NCI-H524 (cell line): Measurements from ENCODE around the gene CYP46A1.
"Not testable (repeated sequence)": the region's sequence is repeated elsewhere in the genome, so short reads cannot be mapped to it uniquely, and the experiment has no call there.

ENCODE experiments used
- DNase-seq, 2 experiments: peaks; one replicate each; lab custom pipeline; 2025; lab: John Stamatoyannopoulos, UW

The CYP46A1 gene

DNA sequence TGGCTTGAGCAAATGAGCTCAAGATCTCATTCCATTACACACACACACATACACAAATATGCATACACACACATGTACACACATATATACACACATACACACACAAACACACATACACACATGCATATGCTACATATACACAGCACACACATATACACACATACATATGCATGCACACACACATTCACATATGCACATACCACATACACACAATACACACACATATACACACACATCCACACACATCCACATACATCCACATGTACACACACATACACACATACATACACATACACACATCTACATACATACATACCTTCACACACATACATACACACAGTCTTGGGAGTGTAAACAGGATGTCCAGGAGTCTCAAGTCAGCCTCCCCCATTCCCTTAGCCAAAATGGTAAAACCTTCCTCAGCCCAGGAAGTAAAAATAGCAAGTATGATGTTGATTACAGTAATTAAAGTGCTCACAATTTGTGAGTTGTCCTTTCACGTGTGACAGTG, 26.4 kb upstream of the CYP46A1 start:
- DNase-seq: no peak

GRCh38 chr14:99658218-99658845, 25.8 kb upstream of the CYP46A1 start:
- DNase-seq: no peak

DNA sequence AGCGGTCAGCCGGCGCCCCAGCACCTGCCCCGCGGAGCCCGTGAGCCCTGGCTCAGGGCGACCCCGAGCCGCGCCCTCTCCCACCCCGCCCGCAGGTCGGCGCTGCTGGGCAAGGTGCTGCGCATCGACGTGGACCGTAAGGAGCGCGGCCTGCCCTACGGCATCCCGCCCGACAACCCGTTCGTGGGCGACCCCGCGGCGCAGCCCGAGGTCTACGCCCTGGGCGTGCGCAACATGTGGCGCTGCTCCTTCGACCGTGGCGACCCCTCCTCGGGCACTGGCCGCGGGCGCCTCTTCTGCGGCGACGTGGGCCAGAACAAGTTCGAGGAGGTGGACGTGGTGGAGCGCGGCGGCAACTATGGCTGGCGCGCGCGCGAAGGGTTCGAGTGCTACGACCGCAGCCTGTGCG, 24.8 kb upstream of the CYP46A1 start:
- peak in 1 of 2 experiments; percentile 47 for DNase-seq

GRCh38 chr14:99660006-99660566, 24.0 kb upstream of the CYP46A1 start:
- DNase-seq: peak; percentile 29 to 49

- no peak for DNase-seq
Observed at GRCh38 chr14:99660794-99661193, 23.3 kb upstream of the CYP46A1 start.

DNA sequence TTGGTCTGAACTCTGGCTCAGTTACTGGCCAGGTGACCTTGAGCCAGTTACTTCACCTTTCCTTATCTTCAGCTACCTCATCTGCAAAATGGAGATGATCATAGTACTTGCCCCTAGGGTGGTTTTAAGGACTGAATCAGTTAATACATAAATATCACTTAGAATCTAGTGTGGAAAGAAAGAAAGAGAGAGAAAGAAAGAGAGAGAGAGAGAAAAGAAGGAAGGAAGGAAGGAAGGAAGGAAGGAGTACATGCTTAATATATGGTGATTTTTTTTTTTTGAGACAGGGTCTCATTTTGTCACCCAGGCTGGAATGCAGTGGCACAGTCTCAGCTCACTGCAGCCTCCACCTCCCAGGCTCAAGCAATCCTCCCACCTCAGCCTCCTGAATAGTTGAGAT, 22.9 kb upstream of the CYP46A1 start:
- DNase-seq: not testable (repeated sequence)

DNA sequence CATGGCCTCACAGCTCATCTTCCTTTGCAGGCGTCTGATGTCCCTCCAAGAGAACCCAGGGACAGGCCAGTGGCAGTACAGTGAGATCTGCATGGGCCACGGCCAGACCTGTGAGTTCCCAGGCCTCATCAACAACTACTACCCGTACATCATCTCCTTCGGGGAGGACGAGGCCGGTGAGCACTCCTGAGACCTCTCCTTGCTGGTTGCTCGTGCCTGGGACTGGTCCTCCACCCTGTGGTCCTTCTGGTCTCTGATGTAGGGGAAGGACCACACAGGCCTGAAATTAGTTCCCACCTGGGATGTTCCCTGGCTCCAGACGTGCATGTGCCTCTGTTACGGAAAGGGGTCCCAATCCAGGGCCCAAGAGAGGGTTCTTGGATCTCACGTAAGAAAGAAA, 21.3 kb upstream of the CYP46A1 start:
- no peak for DNase-seq

DNA sequence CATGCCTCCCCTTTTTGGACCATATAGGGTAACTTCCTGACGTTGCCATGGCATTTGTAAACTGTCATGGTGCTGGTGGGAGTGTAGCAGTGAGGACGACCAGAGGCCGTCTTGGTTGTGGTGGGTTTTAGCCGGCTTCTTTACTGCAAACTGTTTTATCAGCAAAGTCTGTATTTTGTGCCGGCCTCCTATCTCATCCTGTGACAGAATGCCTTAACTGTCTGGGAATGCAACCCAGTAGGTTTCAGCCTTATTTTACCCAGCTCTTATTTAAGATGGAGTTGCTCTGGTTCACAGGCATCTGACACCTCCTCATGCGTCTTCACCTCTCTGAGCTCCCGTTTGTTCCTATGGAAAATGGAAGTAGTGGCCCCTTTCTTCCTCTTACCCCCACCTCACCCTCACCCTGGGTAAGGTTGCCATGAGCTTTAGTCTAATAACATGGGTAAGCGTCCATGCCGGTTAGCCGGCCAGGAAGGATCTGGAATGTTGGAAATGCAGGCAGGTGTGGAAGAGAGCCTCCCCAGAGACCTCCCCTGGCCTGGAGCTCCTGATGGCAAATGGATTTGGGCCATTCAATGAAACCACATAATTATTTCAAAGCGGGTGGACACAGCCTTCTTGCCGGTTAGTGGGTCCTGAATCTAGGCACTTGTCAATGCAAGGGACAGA, 20.6 kb upstream of the CYP46A1 start:
- DNase-seq: no peak

GRCh38 chr14:99664058-99664936, 19.8 kb upstream of the CYP46A1 start:
- no peak for DNase-seq

GRCh38 chr14:99664937-99665273, 19.2 kb upstream of the CYP46A1 start:
- DNase-seq: no peak

DNA sequence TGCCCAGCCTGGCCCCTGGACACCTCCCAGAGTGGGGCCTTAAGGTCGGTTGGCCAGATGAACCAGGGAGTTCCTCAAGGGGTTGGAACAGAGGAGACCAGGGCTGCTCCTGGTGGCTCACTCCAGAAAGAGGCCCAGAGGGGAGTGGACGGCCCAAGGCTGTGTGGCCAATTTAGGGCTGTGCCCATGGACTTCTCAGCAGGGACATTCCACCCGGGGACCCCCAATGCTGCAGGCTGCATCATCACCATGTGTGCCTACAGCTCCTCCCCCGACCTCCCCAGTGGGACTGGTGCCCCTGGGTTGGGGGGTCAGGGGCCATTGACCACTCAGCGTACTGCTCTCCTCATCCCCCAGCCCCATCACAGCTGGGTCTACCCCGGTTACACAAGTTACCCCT, 17.6 kb upstream of the CYP46A1 start:
- no peak for DNase-seq

DNA sequence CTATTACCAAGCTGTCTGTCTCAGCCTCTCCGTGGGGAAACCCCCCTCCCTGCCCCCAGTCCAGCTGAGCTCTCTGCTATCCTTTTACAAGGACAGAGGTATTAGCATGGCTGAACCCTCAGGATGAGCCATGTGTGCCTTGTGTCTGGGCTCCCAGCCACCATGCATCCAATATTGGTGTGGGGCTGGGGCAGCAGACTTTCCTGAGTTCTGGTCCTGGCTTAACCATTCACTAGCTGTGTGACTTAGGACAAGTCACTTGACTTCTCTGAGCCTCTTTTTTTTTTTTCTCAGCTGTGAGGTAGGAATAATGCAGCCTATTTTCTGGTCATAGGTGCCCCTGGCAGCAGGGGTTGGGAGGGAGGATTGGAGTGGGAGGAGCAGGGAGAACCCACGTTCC, 17.1 kb upstream of the CYP46A1 start:
- DNase-seq: no peak

DNA sequence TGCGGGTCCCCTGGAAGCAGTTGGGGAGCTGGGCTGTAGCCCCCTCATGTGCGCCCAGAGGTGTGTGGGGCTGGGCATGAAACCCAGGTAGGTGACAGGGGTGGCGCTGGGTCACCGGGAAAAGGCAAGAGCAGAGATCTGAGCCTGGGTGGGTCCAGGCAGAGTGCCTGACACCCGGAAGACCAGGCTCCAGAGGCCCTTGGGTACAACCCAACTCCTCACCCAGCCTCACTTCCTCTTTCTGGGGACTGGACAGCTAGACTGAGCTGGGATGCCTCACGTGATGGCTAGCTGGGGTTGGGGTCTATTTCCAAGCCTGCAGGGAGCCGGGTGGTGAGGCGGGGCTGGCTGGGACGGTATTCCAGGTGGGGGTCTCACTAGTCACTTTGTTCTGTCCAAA, 16.3 kb upstream of the CYP46A1 start:
- DNase-seq: no peak

DNA sequence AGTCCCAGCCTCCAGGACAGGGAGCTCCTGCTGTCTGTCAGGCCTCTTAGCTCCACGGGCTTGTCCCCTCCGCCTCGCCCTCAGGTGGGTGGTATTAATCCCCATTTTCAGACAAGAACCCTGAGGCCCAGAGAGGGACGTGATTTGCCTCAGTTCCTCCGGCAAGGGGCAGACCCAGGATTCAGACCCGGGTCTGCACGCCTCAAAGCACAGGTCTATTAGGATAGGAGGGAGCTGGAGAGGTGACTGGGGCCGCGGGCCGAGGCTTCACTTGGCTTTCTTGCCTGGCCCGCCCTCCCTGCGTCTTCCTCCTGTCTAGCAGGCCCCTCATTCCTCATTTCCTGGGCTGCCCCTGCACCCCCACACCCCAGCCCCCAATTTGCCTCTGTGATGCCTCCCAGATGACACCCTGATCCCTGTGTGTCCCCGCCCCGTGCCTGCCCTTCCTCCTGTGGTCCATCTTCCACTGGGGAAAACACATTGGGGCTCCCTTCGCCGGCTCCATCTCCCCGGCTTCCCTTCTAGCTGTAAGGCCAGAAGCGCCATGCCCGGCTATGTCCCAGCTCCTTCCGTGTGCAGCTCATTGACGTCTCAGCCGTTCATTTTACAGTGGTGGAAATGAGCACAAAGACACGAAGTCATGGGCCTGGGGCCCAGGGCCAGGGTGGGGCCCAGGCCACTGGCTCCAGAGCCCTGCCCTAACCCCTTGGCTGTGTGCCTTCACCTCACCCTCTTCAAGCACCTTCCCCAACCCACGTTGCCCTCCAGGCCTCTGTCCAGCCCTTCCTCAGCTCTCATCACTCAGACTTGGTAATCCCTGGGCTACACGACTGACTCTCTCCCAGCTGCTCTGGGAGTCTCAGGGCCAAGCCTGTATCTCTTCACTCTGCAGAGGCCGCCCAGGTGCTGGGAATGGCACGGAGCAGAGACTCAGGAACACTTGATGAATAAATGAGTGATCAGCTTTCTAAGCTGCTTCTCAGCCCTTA, 15.5 kb upstream of the CYP46A1 start:
- no peak for DNase-seq

GRCh38 chr14:99670361-99671234, 13.5 kb upstream of the CYP46A1 start:
- DNase-seq: no peak

GRCh38 chr14:99671235-99672224, 12.6 kb upstream of the CYP46A1 start:
- DNase-seq: no peak

DNA sequence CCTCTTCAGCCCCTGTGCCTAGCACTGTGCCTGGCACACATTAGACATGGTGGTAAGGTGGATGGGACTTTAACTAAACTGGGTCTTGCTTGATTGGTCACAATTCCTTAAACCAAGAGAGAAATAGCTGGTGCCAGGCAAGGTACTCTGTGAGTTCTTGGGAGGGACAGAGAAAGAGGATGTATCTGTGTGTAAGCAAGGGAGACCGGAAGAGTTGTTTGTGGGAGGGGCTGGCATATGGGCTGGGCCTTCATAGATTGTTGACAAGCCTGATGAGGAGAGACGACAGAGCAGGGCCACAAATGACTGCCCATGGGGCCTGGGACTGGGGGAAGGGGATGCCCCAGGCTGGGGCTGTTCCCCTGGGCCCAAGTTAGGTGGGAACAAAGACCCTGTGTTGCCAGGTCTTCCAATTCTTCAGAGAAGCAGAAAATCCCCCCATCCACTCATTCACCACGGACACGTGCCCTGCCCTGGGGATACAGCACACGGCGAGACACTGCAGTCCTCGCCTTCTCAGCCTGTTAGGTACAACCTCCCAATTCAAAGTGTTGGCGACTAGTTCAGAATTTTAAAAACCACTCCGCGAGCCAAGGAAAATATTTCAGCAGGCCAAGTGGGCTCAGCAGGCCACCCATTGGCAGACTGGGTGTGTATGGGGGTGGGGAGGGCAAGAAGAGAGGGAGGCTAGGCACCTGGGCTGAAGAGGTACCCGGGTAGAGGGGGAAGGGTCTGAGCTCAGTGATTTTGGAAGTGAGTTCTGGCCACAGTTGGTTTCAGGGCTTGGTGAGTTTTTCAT, 11.4 kb upstream of the CYP46A1 start:
- DNase-seq: no peak
